ENCODE measurements around the gene IFITM5.
"Not testable (repeated sequence)": the region's sequence is repeated elsewhere in the genome, so short reads cannot be mapped to it uniquely, and the experiment has no call there.

IFITM5 gene

GRCh38 chr11:333616-334263 lies 34.4 kb upstream of the IFITM5 start:
- H3K27me3 ChIP-seq (replicated peaks; ENCODE audit: control insufficient read depth, insufficient read depth, low read length); DNase-seq (ENCODE audit: low read depth); H3K36me3 ChIP-seq (ENCODE audit: control insufficient read depth, insufficient read depth, low read length, severe bottlenecking); H3K9me3 ChIP-seq (ENCODE audit: control insufficient read depth, low read length); H3K9ac ChIP-seq (ENCODE audit: low read length): not testable (repeated sequence)
- Histone ChIP-seq H3K4me3 (ENCODE audit: low read length) (peak overlapping the region; percentile 43), H3K4me1 (ENCODE audit: control insufficient read depth, insufficient read depth, low read length) (peaks cover 20% of the 10 kb centered on the region)

DNA sequence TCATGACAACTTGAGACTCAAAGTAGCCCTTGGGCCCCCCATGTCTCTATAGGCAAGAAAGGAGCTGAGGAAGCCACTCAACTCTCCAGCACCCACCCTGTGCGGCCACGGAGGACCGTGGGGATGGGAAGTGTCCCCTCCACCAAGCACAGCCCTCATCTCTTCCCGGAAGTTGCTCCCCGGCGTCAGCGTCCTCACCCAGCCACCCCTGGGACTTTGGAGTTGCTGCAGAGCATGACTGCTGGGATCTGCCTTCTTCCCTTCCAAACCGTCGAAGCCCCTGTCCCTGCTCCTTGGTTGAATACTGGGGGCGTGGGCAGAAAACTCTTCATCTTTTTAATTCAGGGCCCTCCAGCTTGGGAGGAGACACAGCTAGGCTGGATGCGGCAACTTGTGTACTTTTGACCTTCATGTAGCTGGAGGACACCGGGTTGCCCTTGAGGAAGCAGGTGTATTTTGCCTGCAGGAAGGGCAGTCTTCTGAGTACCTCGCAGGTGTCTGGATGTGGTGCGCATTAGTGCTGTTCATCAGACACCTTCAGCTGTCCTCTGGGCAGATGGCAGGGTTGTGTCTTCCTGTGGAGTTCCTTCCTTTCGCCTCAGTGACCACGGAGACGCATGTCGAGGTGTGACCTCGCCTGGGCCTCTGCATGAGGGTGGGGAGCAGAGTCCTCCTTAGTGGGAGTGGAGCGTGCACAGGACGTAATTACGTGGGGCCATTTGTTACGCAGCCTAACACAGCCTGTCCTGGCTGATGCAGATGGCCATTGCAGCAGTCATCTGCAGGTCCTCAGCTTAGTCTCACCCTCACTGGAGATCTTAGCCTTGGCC lies 33.5 kb upstream of the IFITM5 start:
- no peak overlapping the region for H3K9ac ChIP-seq (ENCODE audit: low read length)
- H3K4me3 ChIP-seq (ENCODE audit: low read length): no peak overlapping the region
- peaks cover 20% of the 10 kb centered on the region for H3K4me1 ChIP-seq (ENCODE audit: control insufficient read depth, insufficient read depth, low read length)
- no peaks in the 10 kb centered on the region for H3K36me3 ChIP-seq (ENCODE audit: control insufficient read depth, insufficient read depth, low read length, severe bottlenecking)
- no peaks in the 10 kb centered on the region for H3K27me3 ChIP-seq (replicated peaks; ENCODE audit: control insufficient read depth, insufficient read depth, low read length)
- H3K9me3 ChIP-seq (ENCODE audit: control insufficient read depth, low read length): no peaks in the 10 kb centered on the region
- DNase-seq (ENCODE audit: low read depth): no peak

DNA sequence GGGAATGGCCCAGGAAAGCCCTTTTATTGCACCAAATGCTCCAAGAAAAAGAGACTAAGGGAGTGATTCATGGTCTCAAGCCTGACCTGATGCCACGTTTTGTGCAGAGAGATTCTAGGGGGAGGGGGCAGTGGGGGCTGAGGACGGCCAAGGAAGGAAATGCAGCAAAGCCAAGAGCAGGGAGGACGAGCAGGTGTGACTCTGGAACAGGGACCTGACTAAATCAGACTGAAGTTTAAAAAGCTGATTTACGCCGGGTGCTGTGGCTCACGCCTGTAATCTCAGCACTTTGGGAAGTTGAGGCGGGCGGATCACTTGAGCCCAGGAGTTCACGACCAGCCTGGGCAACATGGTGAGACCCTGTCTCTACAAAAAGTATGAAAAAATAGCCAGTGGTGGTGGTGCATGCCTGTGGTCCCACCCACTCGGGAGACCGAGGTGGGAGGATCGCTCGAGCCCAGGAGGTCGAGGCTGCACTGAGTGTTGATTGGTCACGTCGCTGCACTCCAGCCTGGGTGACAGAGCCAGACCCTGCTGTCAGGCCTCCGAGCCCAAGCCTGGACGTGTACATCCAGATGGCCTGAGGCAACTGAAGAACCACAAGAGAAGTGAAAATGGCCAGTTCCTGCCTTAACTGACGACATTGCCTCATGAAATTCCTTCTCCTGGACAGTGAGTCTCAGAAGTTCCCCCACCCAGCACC lies 32.2 kb upstream of the IFITM5 start:
- H3K9me3 ChIP-seq (ENCODE audit: control insufficient read depth, low read length): no peaks in the 10 kb centered on the region
- no peak overlapping the region for H3K9ac ChIP-seq (ENCODE audit: low read length)
- no peak for DNase-seq (ENCODE audit: low read depth)
- H3K4me3 ChIP-seq (ENCODE audit: low read length): no peak overlapping the region
- H3K27me3 ChIP-seq (replicated peaks; ENCODE audit: control insufficient read depth, insufficient read depth, low read length): no peaks in the 10 kb centered on the region
- H3K36me3 ChIP-seq (ENCODE audit: control insufficient read depth, insufficient read depth, low read length, severe bottlenecking): no peaks in the 10 kb centered on the region
- peaks cover 31% of the 10 kb centered on the region for H3K4me1 ChIP-seq (ENCODE audit: control insufficient read depth, insufficient read depth, low read length)

DNA sequence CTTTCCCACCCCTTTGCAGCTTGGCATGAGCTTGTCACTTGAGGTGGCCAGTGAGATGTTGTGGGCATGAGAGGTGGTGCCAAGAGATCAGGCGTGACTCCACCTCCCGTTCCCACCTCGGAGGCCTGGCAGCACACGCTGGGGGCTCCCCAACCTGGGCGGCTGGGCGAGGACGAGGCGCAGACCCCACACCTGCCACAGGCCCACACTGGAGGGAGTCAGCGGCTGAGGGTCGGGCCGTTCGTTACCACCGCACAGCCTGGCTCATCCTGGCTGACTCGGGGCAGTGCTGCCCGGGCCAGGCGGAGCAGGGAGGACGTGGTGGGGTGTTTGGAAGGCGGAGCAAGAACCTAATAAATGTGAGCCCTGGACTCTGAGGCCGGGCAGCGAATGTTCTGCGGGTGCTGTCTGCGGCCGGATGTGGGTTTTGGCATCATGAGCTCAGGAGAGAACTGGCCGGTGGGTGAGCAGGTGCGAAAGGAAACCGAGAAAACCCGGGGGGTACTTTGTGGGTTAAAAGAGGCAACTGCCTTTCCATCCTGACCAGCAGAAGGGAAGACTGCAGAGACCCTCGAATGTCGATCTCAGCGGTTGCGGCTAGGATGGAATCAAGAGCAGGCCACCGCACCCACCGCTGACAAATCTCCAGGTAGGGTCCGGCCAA lies 31.5 kb upstream of the IFITM5 start:
- H3K4me1 ChIP-seq (ENCODE audit: control insufficient read depth, insufficient read depth, low read length): peaks cover 34% of the 10 kb centered on the region
- no peaks in the 10 kb centered on the region for H3K27me3 ChIP-seq (replicated peaks; ENCODE audit: control insufficient read depth, insufficient read depth, low read length)
- no peak overlapping the region for H3K9ac ChIP-seq (ENCODE audit: low read length)
- H3K9me3 ChIP-seq (ENCODE audit: control insufficient read depth, low read length): no peaks in the 10 kb centered on the region
- DNase-seq (ENCODE audit: low read depth): no peak
- H3K36me3 ChIP-seq (ENCODE audit: control insufficient read depth, insufficient read depth, low read length, severe bottlenecking): no peaks in the 10 kb centered on the region
- no peak overlapping the region for H3K4me3 ChIP-seq (ENCODE audit: low read length)

GRCh38 chr11:330307-330693 lies 31.0 kb upstream of the IFITM5 start:
- no peaks in the 10 kb centered on the region for H3K27me3 ChIP-seq (replicated peaks; ENCODE audit: control insufficient read depth, insufficient read depth, low read length)
- no peaks in the 10 kb centered on the region for H3K9me3 ChIP-seq (ENCODE audit: control insufficient read depth, low read length)
- no peak overlapping the region for H3K9ac ChIP-seq (ENCODE audit: low read length)
- H3K4me1 ChIP-seq (ENCODE audit: control insufficient read depth, insufficient read depth, low read length): peaks cover 34% of the 10 kb centered on the region
- no peak for DNase-seq (ENCODE audit: low read depth)
- no peak overlapping the region for H3K4me3 ChIP-seq (ENCODE audit: low read length)
- H3K36me3 ChIP-seq (ENCODE audit: control insufficient read depth, insufficient read depth, low read length, severe bottlenecking): no peaks in the 10 kb centered on the region

- no peak for DNase-seq (ENCODE audit: low read depth)
- Histone ChIP-seq H3K9ac (ENCODE audit: low read length) (no peak overlapping the region), H3K36me3 (ENCODE audit: control insufficient read depth, insufficient read depth, low read length, severe bottlenecking) (no peaks in the 10 kb centered on the region), H3K4me3 (ENCODE audit: low read length) (no peak overlapping the region), H3K27me3 (replicated peaks; ENCODE audit: control insufficient read depth, insufficient read depth, low read length) (no peaks in the 10 kb centered on the region), H3K4me1 (ENCODE audit: control insufficient read depth, insufficient read depth, low read length) (peaks cover 35% of the 10 kb centered on the region), H3K9me3 (ENCODE audit: control insufficient read depth, low read length) (no peaks in the 10 kb centered on the region)
These were observed 30.5 kb upstream of the IFITM5 start for GRCh38 chr11:329886-330253.

GRCh38 chr11:328516-329100 lies 29.3 kb upstream of the IFITM5 start:
- not testable (repeated sequence) for H3K36me3 ChIP-seq (ENCODE audit: control insufficient read depth, insufficient read depth, low read length, severe bottlenecking); H3K9me3 ChIP-seq (ENCODE audit: control insufficient read depth, low read length); H3K27me3 ChIP-seq (replicated peaks; ENCODE audit: control insufficient read depth, insufficient read depth, low read length); DNase-seq (ENCODE audit: low read depth); H3K9ac ChIP-seq (ENCODE audit: low read length); H3K4me3 ChIP-seq (ENCODE audit: low read length)
- peaks cover 35% of the 10 kb centered on the region for H3K4me1 ChIP-seq (ENCODE audit: control insufficient read depth, insufficient read depth, low read length)

GRCh38 chr11:328012-328411 lies 28.7 kb upstream of the IFITM5 start:
- no peaks in the 10 kb centered on the region for H3K9me3 ChIP-seq (ENCODE audit: control insufficient read depth, low read length)
- no peaks in the 10 kb centered on the region for H3K36me3 ChIP-seq (ENCODE audit: control insufficient read depth, insufficient read depth, low read length, severe bottlenecking)
- no peak for DNase-seq (ENCODE audit: low read depth)
- no peak overlapping the region for H3K9ac ChIP-seq (ENCODE audit: low read length)
- H3K4me3 ChIP-seq (ENCODE audit: low read length): no peak overlapping the region
- H3K4me1 ChIP-seq (ENCODE audit: control insufficient read depth, insufficient read depth, low read length): peaks cover 35% of the 10 kb centered on the region
- no peaks in the 10 kb centered on the region for H3K27me3 ChIP-seq (replicated peaks; ENCODE audit: control insufficient read depth, insufficient read depth, low read length)

- H3K4me3 ChIP-seq (ENCODE audit: low read length): peak overlapping the region; percentile 65
- H3K9me3 ChIP-seq (ENCODE audit: control insufficient read depth, low read length): no peaks in the 10 kb centered on the region
- peak overlapping the region; percentile 82 for H3K9ac ChIP-seq (ENCODE audit: low read length)
- no peak for DNase-seq (ENCODE audit: low read depth)
- H3K4me1 ChIP-seq (ENCODE audit: control insufficient read depth, insufficient read depth, low read length): peaks cover 35% of the 10 kb centered on the region
- H3K36me3 ChIP-seq (ENCODE audit: control insufficient read depth, insufficient read depth, low read length, severe bottlenecking): no peaks in the 10 kb centered on the region
- no peaks in the 10 kb centered on the region for H3K27me3 ChIP-seq (replicated peaks; ENCODE audit: control insufficient read depth, insufficient read depth, low read length)
These were observed 28.2 kb upstream of the IFITM5 start for GRCh38 chr11:327581-327923.

GRCh38 chr11:326842-327580 lies 27.7 kb upstream of the IFITM5 start:
- Histone ChIP-seq H3K36me3 (ENCODE audit: control insufficient read depth, insufficient read depth, low read length, severe bottlenecking) (no peaks in the 10 kb centered on the region), H3K4me1 (ENCODE audit: control insufficient read depth, insufficient read depth, low read length) (peaks cover 35% of the 10 kb centered on the region), H3K27me3 (replicated peaks; ENCODE audit: control insufficient read depth, insufficient read depth, low read length) (no peaks in the 10 kb centered on the region), H3K4me3 (ENCODE audit: low read length) (peak overlapping the region; percentile 65), H3K9ac (ENCODE audit: low read length) (peak overlapping the region; percentile 82), H3K9me3 (ENCODE audit: control insufficient read depth, low read length) (no peaks in the 10 kb centered on the region)
- no peak for DNase-seq (ENCODE audit: low read depth)
